Measurements from ENCODE around the gene OSBPL10. TPM values are rescaled to one million over a fixed set of nuclear protein-coding genes. Genes with fewer than 3 reads are reported as not detected.

Gene OSBPL10
- 17.5 and 25.2 TPM in 2 replicates for total RNA-seq

GRCh38 chr3:31981206-31982181 lies at the start of gene OSBPL10, which contains the start of gene ZNF860:
Gene OSBPL10 (minus strand): TSS chr3:31981262. CDS start chr3:31981179, 83 bp downstream.
Gene ZNF860 (plus strand): TSS chr3:31981750. CDS start chr3:31989080, 7,330 bp downstream.

Other genes with a start within 250 kb of the OSBPL10 start
- 1.5 and 1.8 TPM in 2 replicates for gene ZNF860, start 488 bp upstream of the OSBPL10 start, total RNA-seq
- gene GPD1L, start 125.4 kb upstream of the OSBPL10 start, total RNA-seq: 11.0 and 17.3 TPM in 2 replicates

All from bladder microvascular endothelial cell (primary cell).